Stomach (tissue), 9 donors: Measurements from ENCODE around the gene DNAJB1. TPM values are rescaled to one million over a fixed set of nuclear protein-coding genes. Genes with fewer than 3 reads are reported as not detected.

ENCODE experiments used
- DNase-seq, 2 donors: peaks; one replicate each; pipeline versions ENCODE4 v3.0.0 to v3.0.0-alpha.2; 2013 to 2019
- H3K27ac ChIP-seq, 5 donors: fragments of 200-600 bp in 4 of 5; sonication (generic) in 4 of 5; one replicate each; pipeline ENCODE4 v1.5.1; 2013 to 2019; ENCODE audit warnings: mild to moderate bottlenecking in 1 of 5, moderate library complexity in 1 of 5
- H3K27me3 ChIP-seq, 3 donors: fragments of 200-600 bp; sonication (generic); one replicate each; pipeline ENCODE4 v1.5.1; 2017 to 2019; ENCODE audit warnings: mixed run types in 1 of 3
- H3K36me3 ChIP-seq, 4 donors: fragments of 200-600 bp; sonication (generic); 1 replicate in 3 of 4; 2 replicates in 1 of 4; pipeline ENCODE4 v1.5.1; 2016 to 2019
- H3K4me1 ChIP-seq, 4 donors: fragments of 200-600 bp; sonication (generic); one replicate each; pipeline ENCODE4 v1.5.1; 2016 to 2019
- H3K4me3 ChIP-seq, 4 donors: fragments of 200-600 bp; sonication (generic) in 3 of 4; one replicate each; pipeline ENCODE4 v1.5.1; 2016 to 2019; ENCODE audit warnings: mild to moderate bottlenecking in 1 of 4
- H3K9me3 ChIP-seq, 4 donors: fragments of 200-600 bp; sonication (generic); one replicate each; pipeline ENCODE4 v1.5.1; 2016 to 2019
- CTCF ChIP-seq, 7 experiments: fragments of 450-650 bp in 4 of 7; fragments of 200-600 bp in 3 of 7; sonication (generic) in 3 of 7; IDR thresholded peaks; one replicate each; pipeline ENCODE4 v1.5.1; 2016 to 2019; ENCODE audit warnings: antibody characterized with exemption in 7 of 7, control low read depth in 2 of 7, mild to moderate bottlenecking in 1 of 7
- EP300 ChIP-seq: sonication (generic); formaldehyde crosslinking; IDR thresholded peaks from one replicate; pipeline ENCODE4 v1.6.1; 2017; ENCODE audit warnings: antibody characterized with exemption
- POLR2A ChIP-seq, 4 donors: fragments of 450-650 bp; IDR thresholded peaks; one replicate each; pipeline ENCODE4 v1.6.1; 2016; ENCODE audit warnings: antibody characterized with exemption in 4 of 4, control low read depth in 2 of 4, mild to moderate bottlenecking in 1 of 4, moderate library complexity in 1 of 4
- POLR2AphosphoS5 ChIP-seq, 3 donors: sonication (generic); formaldehyde crosslinking; IDR thresholded peaks; one replicate each; pipeline ENCODE4 v1.6.1; 2016; ENCODE audit warnings: antibody characterized with exemption in 3 of 3
- WGBS, 5 donors: extraction: QIAGEN DNeasy Blood & Tissue Kit in 3 of 5; methylation state at CpG; one replicate each; pipeline versions ENCODE4 v1.1.5 to v1.1.7; 2013 to 2018; 5-methylcytosine and 5-hydroxymethylcytosine counted together
- intact Hi-C: fragments of 100-400 bp; cut with DNase I; formaldehyde crosslinking; loops from one replicate; pipeline ENCODE4 v1.15.1; 2023; ENCODE audit warnings: low total_unique reads
- polyA plus RNA-seq, 3 donors: library from polyadenylated mRNA; stranded (reverse); fragments of 200-250 nt; gene quantifications; one replicate each; pipeline ENCODE4 v1.2.3, GENCODE V29; 2013
- small RNA-seq, 4 donors: library from RNA; depleted of rRNA; stranded (forward); fragments of <200 nt; gene quantifications; one replicate each; pipeline ENCODE3, GENCODE V24; 2016
- total RNA-seq, 5 donors: library from RNA; depleted of rRNA; stranded (reverse); fragments of >200 nt; gene quantifications; one replicate each; pipeline versions ENCODE4 v1.1.0 to v1.2.3, GENCODE V29; 2014 to 2016
- donor health status: healthy with polysubstance abuse.
- donor health status: Bipolar disorder and iron deficiency.
- donor health status: healthy.

The DNAJB1 gene
- total and polyA plus RNA-seq, 8 donors, result 9.9 to 85.8 (median 50.4) TPM

GRCh38 chr19:14470031-14470876, 47.9 kb downstream of the DNAJB1 start:
- Histone ChIP-seq H3K36me3 (peaks cover 43 to 66% (median 65%) of the 10 kb centered on the region in 4 donors), H3K4me3 (no peak overlapping the region), H3K4me1 (peaks cover 35 to 39% (median 37%) of the 10 kb centered on the region in 4 donors), H3K27ac (no peak overlapping the region), H3K27me3 (peaks cover 0 to 34% (median 25%) of the 10 kb centered on the region in 3 donors), H3K9me3 (no peaks in the 10 kb centered on the region)
- intact Hi-C loops, result no loop called here
- DNase-seq, result no peak
- WGBS, 5 donors, result 85 to 88% (median 87%) methylated on average over 29 to 32 of the region's 32 CpGs
- no peak for TF ChIP-seq POLR2A (IDR thresholded peaks at IDR 0.05)
- no peak for TF ChIP-seq EP300
- TF ChIP-seq POLR2AphosphoS5 (IDR thresholded peaks at IDR 0.05), result no peak
- TF ChIP-seq CTCF (IDR thresholded peaks at IDR 0.05), result no peak

GRCh38 chr19:14467816-14468215, 50.4 kb downstream of the DNAJB1 start:
- peaks cover 11 to 14% (median 13%) of the 10 kb centered on the region in 4 donors for H3K4me1 ChIP-seq
- H3K27ac ChIP-seq, result no peak overlapping the region
- no peaks in the 10 kb centered on the region for H3K9me3 ChIP-seq
- WGBS, 5 donors, result 55 to 77% (median 75%) methylated on average over 4 to 9 of the region's 9 CpGs
- no peak for DNase-seq
- peaks cover 0 to 9% (median 7%) of the 10 kb centered on the region in 3 donors for H3K27me3 ChIP-seq
- peaks cover 60 to 90% (median 89%) of the 10 kb centered on the region in 4 donors for H3K36me3 ChIP-seq
- intact Hi-C loops, result no loop called here
- TF ChIP-seq POLR2A (IDR thresholded peaks at IDR 0.05) (no peak), CTCF (IDR thresholded peaks at IDR 0.05) (no peak), EP300 (no peak), POLR2AphosphoS5 (IDR thresholded peaks at IDR 0.05) (no peak)
- H3K4me3 ChIP-seq, result no peak overlapping the region

- H3K4me3 ChIP-seq, result no peak overlapping the region
- H3K36me3 ChIP-seq, result peaks cover 60 to 94% (median 93%) of the 10 kb centered on the region in 4 donors
- whole genome bisulfite sequencing, 5 donors, result 84 to 92% (median 87%) methylated on average over 12 of the region's 12 CpGs
- peaks cover 0 to 5% (median 3%) of the 10 kb centered on the region in 3 donors for H3K27me3 ChIP-seq
- H3K27ac ChIP-seq, result no peak overlapping the region
- no peak for DNase-seq
- intact Hi-C loops, result no loop called here
- TF ChIP-seq POLR2A (IDR thresholded peaks at IDR 0.05) (no peak), CTCF (IDR thresholded peaks at IDR 0.05) (no peak), EP300 (no peak), POLR2AphosphoS5 (IDR thresholded peaks at IDR 0.05) (no peak)
- no peaks in the 10 kb centered on the region for H3K9me3 ChIP-seq
- H3K4me1 ChIP-seq, result peaks cover 7 to 10% (median 9%) of the 10 kb centered on the region in 4 donors
Observed at GRCh38 chr19:14467391-14467790, 50.8 kb downstream of the DNAJB1 start.

Small RNA genes within 50 kb of the gene (small RNA-seq; reads per million reads assigned to genes)
- gene SNRPGP15, result 0 reads per million in 4 donors

Other genes with a start within 250 kb of the DNAJB1 start
- 100 to 1,000 TPM in 1 of 5 donors, 10 to 100 TPM in 4; 12.3 to 128 (median 52.5) TPM for gene ADGRE5, start 137.0 kb downstream of the DNAJB1 start, total RNA-seq
- gene ADGRE5, start 137.0 kb downstream of the DNAJB1 start, polyA plus RNA-seq, result 10 to 100 TPM; 11.4 to 26.5 (median 12.1) TPM
- gene DDX39A, start 99.1 kb downstream of the DNAJB1 start, total RNA-seq, result 100 to 1,000 TPM in 3 of 5 donors, 10 to 100 TPM in 2; 37.1 to 298 (median 107) TPM
- 100 to 1,000 TPM in 2 of 3 donors, 10 to 100 TPM in 1; 68.3 to 136 (median 114) TPM for gene DDX39A, start 99.1 kb downstream of the DNAJB1 start, polyA plus RNA-seq
- 100 to 1,000 TPM in 2 of 5 donors, 10 to 100 TPM in 3; 44.2 to 268 (median 90.4) TPM for gene PKN1, start 85.1 kb downstream of the DNAJB1 start, total RNA-seq
- 10 to 100 TPM; 42.0 to 95.6 (median 85.4) TPM for gene PKN1, start 85.1 kb downstream of the DNAJB1 start, polyA plus RNA-seq
- 1 to 10 TPM in 2 of 5 donors, not detected in 3; 1.2 to 3.3 TPM for gene PTGER1, start 43.0 kb downstream of the DNAJB1 start, total RNA-seq
- 1 to 10 TPM in 2 of 3 donors, not detected in 1; 1.4 to 3.4 TPM for gene PTGER1, start 43.0 kb downstream of the DNAJB1 start, polyA plus RNA-seq
- 100 to 1,000 TPM in 4 of 5 donors, 10 to 100 TPM in 1; 73.3 to 662 (median 174) TPM for gene GIPC1, start 22.3 kb downstream of the DNAJB1 start, total RNA-seq
- 100 to 1,000 TPM in 2 of 3 donors, 10 to 100 TPM in 1; 98.9 to 126 (median 102) TPM for gene GIPC1, start 22.3 kb downstream of the DNAJB1 start, polyA plus RNA-seq
- gene TECR, start 11.2 kb upstream of the DNAJB1 start, total RNA-seq, result 10 to 100 TPM; 10.5 to 90.4 (median 54.0) TPM
- gene TECR, start 11.2 kb upstream of the DNAJB1 start, polyA plus RNA-seq, result 100 to 1,000 TPM; 114 to 266 (median 166) TPM
- gene NDUFB7, start 53.7 kb upstream of the DNAJB1 start, total RNA-seq, result 1,000 to 10,000 TPM in 1 of 5 donors, 100 to 1,000 TPM in 4; 159 to 1,175 (median 226) TPM
- 100 to 1,000 TPM; 558 to 652 (median 596) TPM for gene NDUFB7, start 53.7 kb upstream of the DNAJB1 start, polyA plus RNA-seq
- under 1 TPM in 1 of 5 donors, not detected in 4; 0.18 TPM for gene CLEC17A, start 64.7 kb upstream of the DNAJB1 start, total RNA-seq
- under 1 TPM in 1 of 3 donors, not detected in 2; 0.18 TPM for gene CLEC17A, start 64.7 kb upstream of the DNAJB1 start, polyA plus RNA-seq
- gene ADGRE3, start 156.4 kb upstream of the DNAJB1 start, total RNA-seq, result under 1 TPM in 1 of 5 donors, not detected in 4; 0.55 TPM
- gene ADGRE3, start 156.4 kb upstream of the DNAJB1 start, polyA plus RNA-seq, result not detected
- 10 to 100 TPM in 2 of 5 donors, 1 to 10 TPM in 3; 3.8 to 25.9 (median 5.8) TPM for gene ZNF333, start 171.7 kb upstream of the DNAJB1 start, total RNA-seq
- gene ZNF333, start 171.7 kb upstream of the DNAJB1 start, polyA plus RNA-seq, result 1 to 10 TPM; 4.1 to 5.7 (median 4.7) TPM